B cell (primary cell): ENCODE measurements around the gene SMTNL2.

Source experiments
- CTCF ChIP-seq: fragments of 200-600 bp; IDR thresholded peaks from one replicate; pipeline ENCODE4 v1.8.0; 2022; ENCODE audit warnings: antibody characterized with exemption, mild to moderate bottlenecking
- EZH2 ChIP-seq: IDR thresholded peaks from 2 replicates; pipeline ENCODE4 v1.6.1; 2012; ENCODE audit warnings: borderline replicate concordance, low read depth, mild to moderate bottlenecking, moderate library complexity, low read length; ENCODE audit not compliant: insufficient read depth, poor library complexity, severe bottlenecking

- TF ChIP-seq CTCF (no peak), EZH2 (no peak)
These were observed 32.4 kb upstream of the SMTNL2 start for GRCh38 chr17:4551796-4552525.
